ENCODE results near the gene COL20A1.

DNA sequence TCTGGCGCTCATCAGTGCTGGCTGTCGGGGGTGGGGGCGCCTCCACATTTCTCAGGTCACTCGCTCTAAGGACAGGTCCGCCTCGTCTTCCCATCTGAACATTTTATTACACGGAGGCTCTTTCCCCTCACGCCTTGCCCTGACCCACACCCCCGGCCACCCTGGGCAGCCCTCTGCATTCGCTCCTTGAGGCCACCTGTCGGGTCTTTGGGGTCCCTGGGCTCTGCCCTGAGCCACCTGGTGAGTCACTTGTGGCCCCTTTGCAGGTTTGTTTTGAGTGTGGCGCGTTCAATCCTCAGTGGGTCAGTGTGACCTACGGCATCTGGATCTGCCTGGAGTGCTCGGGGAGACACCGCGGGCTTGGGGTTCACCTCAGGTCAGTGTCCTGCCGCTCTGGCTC lies 17.2 kb upstream of the COL20A1 start:
- TF ChIP-seq CTCF (IDR thresholded peaks at IDR 0.05), result no peak
- TF ChIP-seq, protein P1, sequence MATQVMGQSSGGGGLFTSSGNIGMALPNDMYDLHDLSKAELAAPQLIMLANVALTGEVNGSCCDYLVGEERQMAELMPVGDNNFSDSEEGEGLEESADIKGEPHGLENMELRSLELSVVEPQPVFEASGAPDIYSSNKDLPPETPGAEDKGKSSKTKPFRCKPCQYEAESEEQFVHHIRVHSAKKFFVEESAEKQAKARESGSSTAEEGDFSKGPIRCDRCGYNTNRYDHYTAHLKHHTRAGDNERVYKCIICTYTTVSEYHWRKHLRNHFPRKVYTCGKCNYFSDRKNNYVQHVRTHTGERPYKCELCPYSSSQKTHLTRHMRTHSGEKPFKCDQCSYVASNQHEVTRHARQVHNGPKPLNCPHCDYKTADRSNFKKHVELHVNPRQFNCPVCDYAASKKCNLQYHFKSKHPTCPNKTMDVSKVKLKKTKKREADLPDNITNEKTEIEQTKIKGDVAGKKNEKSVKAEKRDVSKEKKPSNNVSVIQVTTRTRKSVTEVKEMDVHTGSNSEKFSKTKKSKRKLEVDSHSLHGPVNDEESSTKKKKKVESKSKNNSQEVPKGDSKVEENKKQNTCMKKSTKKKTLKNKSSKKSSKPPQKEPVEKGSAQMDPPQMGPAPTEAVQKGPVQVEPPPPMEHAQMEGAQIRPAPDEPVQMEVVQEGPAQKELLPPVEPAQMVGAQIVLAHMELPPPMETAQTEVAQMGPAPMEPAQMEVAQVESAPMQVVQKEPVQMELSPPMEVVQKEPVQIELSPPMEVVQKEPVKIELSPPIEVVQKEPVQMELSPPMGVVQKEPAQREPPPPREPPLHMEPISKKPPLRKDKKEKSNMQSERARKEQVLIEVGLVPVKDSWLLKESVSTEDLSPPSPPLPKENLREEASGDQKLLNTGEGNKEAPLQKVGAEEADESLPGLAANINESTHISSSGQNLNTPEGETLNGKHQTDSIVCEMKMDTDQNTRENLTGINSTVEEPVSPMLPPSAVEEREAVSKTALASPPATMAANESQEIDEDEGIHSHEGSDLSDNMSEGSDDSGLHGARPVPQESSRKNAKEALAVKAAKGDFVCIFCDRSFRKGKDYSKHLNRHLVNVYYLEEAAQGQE (IDR thresholded peaks at IDR 0.05; ENCODE audit: insufficient read depth in 1 of 2, low read depth in 2 of 2, low read length in 1 of 2), result no peak
- no peak for TF ChIP-seq POLR2AphosphoS5 (IDR thresholded peaks at IDR 0.05; ENCODE audit: low read depth, low read length)
- no peak for TF ChIP-seq SIN3A (IDR thresholded peaks at IDR 0.05; ENCODE audit: borderline replicate concordance, insufficient read depth, low read depth, low read length)
- TF ChIP-seq TCF7L2 (IDR thresholded peaks at IDR 0.05; ENCODE audit: low read depth, low read length), result no peak
